GM19452 (cell line): ENCODE measurements around the gene TAGLN.
"Not testable (repeated sequence)": the region's sequence is repeated elsewhere in the genome, so short reads cannot be mapped to it uniquely, and the experiment has no call there.

Experiments
- ATAC-seq: cut with Tn5 transposase; IDR thresholded peaks from one replicate; pipeline ENCODE4 v1.9.1; 2021; ENCODE audit not compliant: unreplicated experiment

Gene TAGLN

DNA sequence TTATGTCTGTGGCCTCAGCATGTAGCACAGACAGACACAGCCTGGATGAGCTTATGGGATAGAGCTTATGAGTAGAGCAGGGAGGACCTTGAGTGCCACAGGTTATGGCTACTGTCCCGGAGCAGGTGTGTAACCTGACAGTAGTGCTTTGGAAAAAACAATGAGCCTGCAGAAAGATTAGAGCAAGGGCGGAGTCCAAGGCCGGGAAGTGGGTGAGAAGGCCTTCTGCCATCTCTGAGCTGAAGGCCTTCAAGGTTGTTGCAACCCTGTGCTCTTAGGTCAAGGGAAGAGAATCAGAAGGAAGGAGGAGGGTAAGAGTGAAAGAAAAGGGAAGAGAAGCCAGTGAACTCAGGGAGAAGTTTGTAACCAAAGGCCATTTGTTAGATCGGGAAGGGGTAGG lies 3.9 kb upstream of the TAGLN start:
- no peak for ATAC-seq

DNA sequence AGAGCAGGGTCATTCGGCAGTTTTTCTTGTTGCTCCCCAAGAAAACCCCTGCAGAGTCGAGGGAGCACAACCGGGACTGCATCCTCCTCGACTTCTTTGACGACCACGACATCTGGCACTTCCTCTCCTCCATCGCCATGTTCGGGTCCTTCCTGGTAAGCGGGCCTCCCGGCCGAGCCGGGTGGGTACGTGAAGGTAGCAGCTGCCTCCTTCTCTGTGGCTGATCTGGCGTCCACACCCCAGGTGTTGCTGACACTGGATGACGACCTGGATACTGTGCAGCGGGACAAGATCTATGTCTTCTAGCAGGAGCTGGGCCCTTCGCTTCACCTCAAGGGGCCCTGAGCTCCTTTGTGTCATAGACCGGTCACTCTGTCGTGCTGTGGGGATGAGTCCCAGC lies 3.4 kb upstream of the TAGLN start:
- ATAC-seq: no peak

DNA sequence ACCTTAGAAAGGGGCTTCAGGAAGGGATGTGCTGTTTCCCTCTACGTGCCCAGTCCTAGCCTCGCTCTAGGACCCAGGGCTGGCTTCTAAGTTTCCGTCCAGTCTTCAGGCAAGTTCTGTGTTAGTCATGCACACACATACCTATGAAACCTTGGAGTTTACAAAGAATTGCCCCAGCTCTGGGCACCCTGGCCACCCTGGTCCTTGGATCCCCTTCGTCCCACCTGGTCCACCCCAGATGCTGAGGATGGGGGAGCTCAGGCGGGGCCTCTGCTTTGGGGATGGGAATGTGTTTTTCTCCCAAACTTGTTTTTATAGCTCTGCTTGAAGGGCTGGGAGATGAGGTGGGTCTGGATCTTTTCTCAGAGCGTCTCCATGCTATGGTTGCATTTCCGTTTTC lies 2.2 kb upstream of the TAGLN start:
- no peak for ATAC-seq

DNA sequence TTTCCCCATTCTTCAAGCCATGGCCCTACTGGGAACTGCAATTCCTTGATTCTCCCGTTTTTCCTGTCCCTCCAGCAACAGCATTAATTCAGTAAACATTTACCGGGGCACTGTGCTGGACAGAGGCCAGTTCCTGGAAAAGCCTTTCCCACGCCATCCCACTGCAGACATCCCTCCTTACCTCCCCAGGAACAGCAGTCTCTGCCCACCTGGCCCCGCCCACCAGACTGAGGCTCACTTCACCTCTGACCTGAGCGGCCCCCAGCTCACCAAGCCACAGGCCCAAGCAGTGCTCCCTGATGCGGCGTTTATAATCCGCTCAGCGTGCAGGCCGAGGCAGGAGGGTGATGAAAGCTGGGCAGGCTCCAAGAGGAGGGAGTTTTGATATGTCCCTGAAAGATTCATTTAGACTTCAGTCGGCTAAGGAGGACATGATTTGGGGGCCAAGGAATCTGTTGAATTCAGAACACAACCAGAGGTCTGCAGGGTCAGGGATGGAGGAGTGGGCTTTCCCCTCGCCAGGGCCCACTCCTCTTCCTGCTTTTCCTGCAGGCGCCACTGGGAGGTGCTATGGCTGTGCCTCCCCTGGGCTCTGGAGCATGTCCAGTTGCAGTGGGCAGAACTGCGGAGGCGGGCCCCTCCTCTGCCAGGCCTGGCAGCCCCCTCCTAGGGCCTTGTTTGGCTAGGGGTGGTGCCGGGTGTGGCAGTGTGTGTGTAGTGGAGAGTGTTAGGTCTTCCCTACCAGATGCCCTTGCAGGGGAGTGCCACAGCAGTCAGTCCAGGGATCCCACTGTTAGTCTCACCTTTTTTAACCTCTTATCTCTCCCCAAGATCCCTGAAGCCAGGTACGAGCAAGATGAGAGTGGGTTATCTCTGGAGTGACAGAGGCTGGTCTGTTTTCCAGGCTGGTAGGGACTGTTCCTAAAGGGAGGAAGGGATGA lies 1.4 kb upstream of the TAGLN start:
- ATAC-seq: no peak

DNA sequence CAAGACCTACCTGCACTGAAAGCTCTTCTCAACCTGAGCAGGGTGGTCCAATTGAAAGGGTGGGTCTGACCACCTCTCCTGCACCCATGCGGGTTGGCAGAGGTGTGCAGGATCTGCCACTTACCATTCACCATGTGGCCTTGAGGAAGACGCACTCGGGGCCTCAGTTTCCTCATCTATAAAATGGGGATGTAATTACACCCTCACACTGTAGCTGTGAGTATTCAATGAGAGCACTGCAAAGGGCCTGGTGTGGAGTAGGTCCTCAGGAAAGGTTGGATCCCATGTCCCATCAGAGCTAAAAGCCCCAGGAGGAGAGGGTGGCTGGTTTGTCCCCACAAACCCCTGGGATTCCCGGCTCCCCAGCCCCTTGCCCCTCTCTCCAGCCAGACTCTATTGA lies 557 bp upstream of the TAGLN start:
- no peak for ATAC-seq

DNA sequence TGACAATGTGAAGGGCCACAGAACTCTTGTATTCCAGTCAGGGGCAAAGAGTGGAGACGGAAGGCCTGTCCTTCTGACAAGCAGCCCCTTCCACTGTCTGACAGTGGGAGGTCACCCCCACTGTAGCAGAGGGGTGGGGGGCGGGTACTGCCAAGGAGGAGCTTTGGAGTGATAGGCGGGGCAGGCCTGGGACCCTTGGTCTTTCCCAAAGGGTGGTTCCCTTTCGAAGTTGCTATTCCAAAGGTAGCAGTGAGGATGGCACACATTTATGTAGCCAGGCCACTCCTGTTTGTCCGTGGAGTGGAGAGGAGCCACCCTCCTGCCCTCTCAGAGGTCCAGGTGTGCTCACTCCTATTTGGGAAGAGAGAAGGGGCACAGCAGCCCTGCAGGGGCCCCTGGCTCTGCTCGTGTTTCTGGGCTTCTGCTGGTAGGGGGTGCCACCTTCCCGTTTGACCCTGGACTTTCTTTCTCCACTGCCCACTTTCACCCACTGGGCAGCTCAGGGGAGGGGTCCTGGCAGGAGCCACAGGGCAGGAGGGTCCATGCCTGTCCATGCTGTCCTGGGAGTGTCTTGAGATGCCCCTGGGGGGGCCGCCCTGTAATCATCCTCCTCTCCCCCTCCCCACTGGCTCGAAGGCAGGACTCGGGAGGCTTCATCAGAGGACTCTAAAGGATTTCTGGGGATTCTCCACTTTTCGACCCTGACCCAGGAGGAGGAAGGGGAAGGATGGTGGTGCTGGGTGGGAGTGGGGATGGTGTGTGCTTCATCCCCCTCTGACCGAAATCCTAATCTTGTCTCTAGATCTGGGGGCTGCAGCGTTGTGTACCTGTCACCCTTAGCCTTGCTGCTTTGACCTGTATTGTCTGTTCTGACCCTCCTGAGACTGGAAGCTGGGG lies 994 bp downstream of the TAGLN start:
- no peak for ATAC-seq

DNA sequence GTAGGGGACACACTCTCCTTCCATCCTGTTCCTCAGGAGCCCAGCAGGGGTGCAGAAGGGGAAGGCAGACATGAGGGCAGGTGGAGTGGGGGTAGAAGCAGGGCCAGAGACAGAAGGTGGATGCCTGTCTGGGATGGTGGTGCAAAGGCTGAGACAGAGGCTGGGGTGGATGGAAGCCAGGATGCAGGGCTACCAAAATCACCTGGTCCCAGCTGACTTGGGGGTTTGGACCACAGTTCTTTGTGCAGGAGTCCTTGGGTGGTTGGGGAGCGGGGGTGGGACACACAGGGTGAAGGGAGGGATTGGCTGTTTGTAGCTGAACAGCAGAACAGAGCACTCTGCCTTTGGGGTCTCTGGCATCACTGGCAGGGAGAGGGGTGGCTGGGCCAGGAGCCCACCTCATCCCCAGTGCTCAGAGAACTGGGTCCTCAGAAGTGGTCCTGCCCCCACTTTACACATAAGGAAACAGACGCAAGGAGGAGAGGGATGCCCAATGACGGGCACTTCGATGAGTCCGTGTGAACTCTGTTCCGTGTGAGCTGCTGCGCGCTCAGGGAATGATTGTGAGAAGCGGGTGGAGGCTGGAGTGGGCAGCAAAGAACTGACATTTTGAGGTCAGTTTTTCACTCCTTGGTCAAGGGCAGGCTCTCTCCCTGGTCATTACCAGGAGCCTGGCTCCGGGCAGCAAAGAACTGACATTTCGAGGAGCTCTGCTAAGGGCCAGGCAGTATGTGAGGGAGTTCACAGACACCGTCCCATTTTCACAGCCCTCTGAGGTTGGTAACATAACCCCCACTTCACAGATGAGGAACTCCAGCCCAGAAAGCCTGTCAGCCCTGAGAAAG lies 1.9 kb downstream of the TAGLN start:
- ATAC-seq: no peak

DNA sequence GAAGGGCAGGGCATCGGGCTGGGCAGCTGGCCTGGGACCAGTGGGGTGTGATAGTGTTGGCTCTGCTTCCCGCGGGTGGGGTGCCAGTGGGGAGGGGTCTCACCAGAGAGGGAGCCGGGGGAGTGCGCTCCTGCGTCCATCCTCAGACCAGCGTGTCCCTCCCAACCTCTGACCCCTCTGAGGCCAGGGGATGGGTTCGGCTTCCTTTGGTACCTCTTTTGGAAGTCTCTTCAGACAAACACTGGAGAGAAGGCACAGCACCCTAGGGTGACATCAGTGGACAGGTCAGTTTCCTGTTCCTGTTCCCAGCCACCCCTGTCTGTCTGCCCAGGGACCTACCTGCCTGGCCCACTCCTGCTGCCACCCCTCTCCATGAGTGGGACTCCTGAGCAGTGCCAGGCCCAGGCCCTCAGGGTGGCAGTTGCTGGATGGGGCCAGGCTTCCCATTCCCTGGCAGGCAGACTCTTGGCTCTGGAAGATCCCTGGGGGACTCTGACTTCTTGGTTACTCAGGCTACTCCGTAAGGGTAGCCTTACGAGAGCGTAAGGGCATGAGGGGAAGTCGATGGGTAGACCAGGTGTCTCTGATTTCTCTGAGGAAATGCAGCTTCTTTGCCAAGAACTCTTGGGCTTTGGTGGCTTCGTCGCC lies 2.6 kb downstream of the TAGLN start:
- no peak for ATAC-seq

DNA sequence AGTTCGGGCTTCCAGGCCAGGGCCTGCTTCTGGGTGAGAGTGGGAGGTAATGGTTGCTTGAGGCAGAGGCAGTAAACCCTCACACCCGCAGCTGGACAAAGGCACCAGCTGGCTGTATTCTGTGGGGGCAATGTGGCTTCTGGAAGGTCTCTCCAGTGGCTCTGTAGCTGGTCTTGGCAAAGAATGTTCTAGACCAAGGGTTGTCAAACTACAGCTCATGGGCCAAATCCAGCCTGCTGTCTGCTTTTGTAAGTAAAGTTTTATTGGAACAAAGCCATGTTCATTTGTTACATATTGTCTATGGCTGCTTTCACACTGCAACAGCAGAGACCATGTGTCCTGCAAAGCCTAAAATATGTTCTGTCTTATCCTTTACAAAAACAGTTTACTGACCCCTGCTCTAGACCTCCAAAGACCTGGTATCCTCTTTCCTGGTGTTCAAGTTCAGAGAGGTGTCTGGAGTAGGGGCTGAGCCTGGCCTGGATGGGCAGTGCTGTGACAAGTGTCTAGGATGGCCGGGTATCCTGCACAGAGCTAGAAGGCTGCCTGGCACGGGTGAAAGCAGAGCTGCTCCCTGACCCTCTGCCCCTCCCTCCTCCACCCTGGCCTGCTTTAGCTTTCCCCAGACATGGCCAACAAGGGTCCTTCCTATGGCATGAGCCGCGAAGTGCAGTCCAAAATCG lies 3.4 kb downstream of the TAGLN start:
- ATAC-seq: no peak

DNA sequence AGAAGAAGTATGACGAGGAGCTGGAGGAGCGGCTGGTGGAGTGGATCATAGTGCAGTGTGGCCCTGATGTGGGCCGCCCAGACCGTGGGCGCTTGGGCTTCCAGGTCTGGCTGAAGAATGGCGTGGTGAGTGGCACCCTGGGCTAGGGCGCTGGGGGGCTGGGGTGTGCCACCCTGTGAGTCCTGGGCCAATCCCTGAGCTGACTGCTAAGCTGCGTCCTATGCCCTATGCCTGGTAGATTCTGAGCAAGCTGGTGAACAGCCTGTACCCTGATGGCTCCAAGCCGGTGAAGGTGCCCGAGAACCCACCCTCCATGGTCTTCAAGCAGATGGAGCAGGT lies 3.9 kb downstream of the TAGLN start:
- ATAC-seq: no peak

DNA sequence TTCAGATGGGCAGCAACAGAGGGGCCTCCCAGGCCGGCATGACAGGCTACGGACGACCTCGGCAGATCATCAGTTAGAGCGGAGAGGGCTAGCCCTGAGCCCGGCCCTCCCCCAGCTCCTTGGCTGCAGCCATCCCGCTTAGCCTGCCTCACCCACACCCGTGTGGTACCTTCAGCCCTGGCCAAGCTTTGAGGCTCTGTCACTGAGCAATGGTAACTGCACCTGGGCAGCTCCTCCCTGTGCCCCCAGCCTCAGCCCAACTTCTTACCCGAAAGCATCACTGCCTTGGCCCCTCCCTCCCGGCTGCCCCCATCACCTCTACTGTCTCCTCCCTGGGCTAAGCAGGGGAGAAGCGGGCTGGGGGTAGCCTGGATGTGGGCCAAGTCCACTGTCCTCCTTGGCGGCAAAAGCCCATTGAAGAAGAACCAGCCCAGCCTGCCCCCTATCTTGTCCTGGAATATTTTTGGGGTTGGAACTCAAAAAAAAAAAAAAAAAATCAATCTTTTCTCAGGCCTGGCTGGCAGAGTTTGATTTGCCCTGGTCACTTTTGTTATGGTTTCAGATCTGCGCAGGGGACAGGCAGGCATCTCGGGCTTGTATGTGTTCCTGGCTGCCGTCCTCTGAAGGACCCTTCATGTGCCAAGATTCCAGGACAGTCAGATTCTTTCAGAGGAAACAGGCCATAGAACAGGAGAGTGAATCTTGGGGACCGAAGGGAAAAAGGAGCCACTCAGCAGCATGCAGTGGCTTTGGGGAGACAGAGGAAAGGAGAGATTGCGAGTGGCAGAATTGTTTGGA lies 5.3 kb downstream of the TAGLN start:
- no peak for ATAC-seq

DNA sequence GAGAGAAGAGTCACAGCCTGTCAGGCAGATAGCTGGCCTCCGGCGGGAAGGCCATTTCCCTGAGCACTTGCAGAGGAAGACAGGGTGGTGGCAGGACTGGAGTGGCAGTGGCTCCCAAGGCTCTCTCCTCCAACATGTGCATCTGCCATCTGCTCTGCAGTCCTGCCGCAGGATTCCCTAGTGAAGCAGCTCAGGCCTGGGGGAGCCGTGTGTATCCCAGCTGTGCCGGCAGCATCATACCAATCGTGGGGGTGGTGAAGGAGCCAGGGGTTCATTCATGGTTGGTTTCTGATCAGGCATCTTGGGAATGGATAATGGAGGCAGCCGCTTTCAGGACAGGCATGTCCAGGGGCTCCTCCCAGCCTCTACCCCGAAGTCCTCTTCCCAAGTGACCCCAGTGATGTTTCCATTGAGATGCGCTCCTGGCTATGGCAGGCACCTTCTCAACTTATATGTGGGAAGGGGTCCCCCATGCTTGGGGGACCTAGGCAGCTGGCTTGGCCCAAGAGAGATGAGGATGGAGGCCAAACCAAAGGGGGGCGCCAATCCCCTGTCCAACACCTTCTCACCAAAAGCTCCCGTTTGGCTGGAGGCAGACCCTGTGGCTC lies 6.1 kb downstream of the TAGLN start:
- no peak for ATAC-seq

DNA sequence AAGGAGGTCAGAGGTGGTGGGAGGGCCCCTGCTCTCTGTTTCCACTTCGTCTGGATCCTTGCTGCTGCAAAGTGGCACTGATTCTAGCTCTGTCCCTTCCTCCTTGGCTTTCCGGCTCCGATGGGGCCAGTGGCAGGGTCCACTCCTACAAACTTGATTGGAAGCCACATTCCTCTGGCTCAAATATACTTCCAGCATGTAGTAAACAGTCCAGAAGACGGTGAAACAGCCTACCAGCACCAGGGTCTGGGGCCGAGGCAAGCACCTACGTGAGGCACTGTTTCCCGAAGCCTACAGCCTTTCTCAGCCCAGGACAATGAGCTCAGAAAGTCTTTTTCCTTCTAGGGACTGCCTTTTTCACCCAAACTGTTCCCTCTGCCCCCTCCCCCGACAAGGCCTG lies 6.9 kb downstream of the TAGLN start:
- ATAC-seq: not testable (repeated sequence)

DNA sequence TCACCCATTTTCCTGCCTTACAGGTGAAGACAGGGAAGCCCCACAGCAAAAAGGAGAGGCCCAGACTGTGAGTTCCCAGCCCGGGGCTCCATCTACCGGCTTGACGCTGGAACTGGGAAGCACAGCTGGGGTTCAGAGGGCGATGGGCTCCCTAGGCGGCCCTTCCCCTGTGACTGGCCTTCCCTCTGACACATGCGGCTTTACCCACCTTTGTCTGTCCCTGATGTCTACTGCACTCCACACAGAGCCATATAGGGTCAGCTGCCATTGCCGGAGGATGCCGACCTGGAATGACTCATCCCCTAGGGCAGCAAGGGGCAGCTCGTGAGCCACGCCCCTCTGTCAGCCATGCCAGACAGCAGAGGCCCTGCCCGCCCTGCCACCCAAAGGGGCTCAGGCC lies 7.7 kb downstream of the TAGLN start:
- not testable (repeated sequence) for ATAC-seq

DNA sequence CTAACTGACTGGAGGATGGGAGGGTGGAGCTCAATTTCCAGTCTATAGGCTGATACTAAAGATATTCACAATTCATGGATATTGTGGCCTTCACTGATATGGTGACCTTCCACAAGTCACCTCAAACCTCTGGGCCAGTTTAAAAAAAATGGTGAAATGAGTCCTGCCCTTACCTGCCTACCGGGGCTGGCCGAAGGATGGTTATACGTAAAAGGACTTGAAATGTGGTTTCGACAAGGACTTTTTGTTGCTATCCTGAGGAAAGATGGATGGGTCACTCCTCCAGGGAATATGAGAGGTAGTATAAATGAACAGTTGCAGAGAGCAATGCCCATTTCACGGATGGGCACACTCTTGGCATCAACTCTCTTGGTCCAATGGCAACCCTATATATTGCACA lies 8.3 kb downstream of the TAGLN start:
- not testable (repeated sequence) for ATAC-seq

DNA sequence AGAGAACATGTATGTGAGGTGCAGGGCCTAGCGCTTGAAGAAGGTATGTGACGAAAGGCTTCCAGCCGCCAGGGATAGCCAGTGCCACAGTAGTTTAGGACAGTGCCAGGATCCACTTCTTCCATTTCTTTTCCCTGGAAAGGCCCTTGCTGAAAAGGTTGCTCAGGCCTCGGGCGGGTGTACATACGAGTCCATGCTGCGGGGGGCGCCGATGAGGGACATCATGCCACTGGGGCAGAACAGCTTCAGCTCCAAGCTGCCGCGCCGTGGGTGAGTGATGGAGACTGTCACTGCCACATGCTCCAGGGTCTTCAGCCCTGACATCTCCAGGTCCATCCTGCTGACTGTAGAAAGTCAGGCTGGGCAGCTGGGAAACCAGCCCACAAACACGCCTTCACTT lies 9.5 kb downstream of the TAGLN start:
- ATAC-seq: not testable (repeated sequence)

DNA sequence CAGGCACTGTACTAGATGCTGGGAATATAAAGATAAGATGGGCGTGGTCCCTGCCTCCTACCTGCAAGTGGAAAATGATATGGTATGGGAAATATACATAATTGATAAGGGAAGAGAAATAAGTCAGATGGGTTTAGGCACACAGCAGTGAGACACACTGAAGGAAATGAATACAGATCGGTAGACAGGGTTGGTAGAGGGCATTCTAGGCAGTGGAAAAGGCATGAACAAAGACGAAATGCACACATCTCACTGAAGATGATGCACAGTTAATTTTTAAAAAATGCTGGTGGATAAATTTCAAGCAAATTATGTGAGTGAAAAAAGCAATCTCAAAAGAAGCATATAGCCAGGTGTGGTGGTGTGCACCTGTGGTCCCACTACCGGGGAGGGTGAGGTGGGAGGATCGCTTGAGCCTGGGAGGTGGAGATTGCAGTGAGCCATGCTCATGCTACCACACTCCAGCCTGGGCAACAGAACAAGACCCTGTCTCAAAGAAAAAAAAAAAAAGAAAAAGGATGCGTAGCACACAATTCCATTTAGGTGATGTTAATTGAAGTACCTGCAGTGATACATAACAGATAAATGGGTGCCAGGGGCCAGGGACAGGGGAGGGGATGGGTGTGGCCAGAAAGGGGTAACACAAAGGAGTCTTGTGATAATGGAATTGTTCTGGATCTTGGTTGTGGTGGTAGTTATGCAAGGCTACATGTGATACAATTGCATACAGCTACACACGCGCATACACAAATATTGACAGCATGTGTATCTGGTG lies 10.4 kb downstream of the TAGLN start:
- ATAC-seq: not testable (repeated sequence)

DNA sequence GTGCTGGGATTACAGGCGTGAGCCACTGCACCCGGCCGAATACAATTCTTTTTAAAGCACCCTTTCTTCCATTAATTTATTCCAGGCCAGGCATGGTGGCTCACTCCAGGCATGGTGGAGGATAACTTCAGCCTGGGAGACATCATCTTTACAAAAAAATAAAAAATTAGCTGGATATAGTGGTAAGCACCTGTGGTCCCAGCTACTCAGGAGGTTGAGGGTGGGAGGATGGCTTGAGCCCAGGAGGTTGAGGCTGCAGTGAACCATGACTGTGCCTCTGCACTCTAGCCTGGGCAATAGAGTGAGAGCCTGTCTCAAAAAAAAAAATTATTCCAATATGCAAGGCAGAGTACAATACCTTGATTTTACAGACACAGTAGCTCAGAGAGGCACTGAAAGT lies 11.4 kb downstream of the TAGLN start:
- ATAC-seq: no peak
